GM18505 (cell line): ENCODE measurements around the gene SEMA4D.

Experiments
- ATAC-seq: cut with Tn5 transposase; IDR thresholded peaks from one replicate; pipeline ENCODE4 v1.9.1; 2021; ENCODE audit not compliant: unreplicated experiment
- POLR2A ChIP-seq: IDR thresholded peaks from 4 replicates; pipeline ENCODE4 v1.6.1; 2011; ENCODE audit warnings: borderline replicate concordance; ENCODE audit not compliant: insufficient read depth, insufficient read length; ENCODE audit errors: extremely low read depth

Gene SEMA4D

DNA sequence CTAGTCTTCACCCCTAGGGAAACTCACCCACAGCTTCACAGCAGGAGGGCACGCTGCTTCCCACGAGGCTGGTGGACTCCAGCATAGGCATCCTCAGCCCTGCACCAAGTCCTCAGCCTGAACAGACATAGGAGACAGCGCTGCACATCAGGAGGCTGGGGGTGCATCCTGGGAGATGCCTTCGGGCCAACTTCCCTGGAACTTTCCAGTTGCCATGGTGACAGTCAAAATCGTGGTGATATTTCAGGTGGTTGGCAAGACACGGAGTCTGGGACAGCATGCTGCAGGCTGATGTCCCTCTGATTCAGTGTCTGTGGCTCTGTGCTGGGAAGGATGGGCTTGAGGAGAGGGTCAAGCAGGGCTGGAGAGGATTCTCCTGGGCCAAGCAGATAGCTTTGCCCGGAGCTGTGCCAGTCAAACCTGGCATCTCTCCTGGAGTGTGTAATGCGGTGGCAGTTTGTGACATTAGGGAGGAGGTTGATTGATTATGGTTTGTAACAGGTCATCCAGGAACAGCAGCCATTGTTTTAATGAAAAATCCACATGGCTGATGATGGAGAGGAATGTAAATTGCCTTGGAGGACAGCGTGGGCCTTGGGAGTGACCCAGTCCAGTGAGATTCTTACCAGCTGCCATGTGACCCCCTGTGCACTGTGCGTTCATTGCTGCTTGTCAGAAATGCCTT, 35.6 kb upstream of the SEMA4D start:
- no peak for TF ChIP-seq POLR2A
- no peak for ATAC-seq

DNA sequence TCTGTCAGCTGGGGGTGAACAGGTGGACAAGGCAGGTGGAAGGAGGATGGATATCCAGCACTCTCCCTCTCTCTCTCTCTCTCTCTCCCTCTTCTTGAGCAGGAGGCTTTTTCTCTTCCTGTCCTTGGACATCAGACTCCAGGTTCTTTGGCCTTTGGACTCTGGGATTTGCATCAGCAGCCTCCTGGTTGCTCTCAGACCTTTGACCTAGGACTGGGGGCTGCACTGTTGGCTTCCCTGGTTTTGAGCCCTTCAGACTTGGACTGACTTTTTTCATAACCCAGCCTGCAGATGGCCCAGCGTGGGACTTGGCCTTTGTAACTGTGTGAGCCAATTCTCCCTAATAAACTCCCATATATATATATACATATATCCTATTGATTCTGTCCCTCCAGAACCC, 35.0 kb upstream of the SEMA4D start:
- ATAC-seq: no peak

GRCh38 chr9:89532478-89532877, 34.6 kb upstream of the SEMA4D start:
- ATAC-seq: no peak
- no peak for TF ChIP-seq POLR2A

More for the DNA sequence above, 35.0 kb upstream of the SEMA4D start:
- TF ChIP-seq POLR2A: no peak

GRCh38 chr9:89531766-89532165, 33.9 kb upstream of the SEMA4D start:
- no peak for TF ChIP-seq POLR2A
- ATAC-seq: no peak

DNA sequence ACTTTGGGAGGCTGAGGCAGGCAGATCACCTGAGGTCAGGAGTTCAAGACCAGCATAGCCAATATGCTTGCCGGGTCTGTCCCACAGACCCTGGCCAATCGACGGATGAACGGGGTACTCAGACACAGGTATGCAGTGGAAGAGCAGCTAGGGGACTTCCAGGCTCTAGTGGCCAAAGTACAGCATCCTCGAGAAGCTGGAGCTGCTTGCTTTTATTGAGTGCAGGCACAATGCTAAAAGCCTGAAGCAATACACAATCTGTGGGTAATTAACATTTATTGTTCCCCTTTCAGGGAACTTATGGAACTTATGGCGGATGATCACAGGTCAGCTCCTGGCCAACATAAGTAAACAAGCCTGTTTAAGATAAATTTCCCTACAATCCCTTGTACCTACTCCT, 32.8 kb upstream of the SEMA4D start:
- no peak for TF ChIP-seq POLR2A
- ATAC-seq: no peak

DNA sequence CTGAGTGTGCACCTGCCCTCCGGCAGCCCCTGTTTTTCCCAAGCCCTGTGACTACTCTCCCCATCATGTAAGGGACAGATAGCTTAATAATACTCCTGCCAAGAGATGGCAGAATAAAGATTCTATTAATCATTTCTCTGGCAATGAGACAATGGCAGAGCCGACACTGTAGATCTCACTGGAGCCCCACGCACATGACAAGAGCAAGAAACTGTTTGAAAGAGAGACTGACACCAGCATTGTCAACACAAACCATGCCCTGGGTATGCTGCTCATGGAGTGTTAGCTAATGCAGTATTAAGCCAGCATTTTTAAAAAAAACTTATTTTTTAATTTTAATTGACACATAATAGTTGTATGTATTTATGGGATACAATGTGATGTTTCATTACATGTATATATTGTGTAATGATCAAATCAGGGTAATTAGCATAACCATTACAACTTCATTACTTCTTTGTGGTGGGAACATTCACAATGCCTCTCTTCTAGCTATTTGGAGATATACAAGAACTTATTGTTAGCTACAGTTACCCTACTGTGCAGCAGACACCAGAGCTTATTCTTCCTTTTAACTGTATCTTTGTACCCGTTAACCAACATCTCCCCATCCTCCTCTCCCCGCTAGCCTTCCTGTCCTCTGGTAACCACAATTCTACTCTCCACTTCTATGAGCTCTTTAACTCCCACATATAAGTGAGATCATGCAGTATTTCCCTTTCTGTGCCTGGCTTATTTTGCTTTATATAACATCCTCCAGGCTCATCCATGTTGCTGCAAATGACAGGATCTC, 31.5 kb upstream of the SEMA4D start:
- TF ChIP-seq POLR2A: no peak
- ATAC-seq: no peak

DNA sequence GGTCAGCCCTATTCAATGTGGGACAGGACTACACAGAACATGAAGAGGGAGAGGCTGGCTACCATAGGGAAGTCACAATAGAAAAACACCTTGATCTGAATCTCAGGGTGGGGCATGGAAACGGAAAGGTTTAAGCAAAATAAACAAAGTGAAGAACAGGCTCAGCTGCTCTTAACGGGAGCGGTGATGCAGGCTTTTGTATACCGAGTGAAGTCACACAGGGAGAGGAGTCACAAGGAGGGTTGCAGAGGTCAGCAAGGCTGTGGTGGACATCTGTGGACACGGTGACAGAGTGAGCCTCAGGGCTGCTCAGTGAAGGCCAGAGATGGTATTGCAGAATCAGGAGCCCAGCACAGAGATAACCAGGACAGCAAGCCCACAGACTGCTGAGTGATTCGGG, 30.6 kb upstream of the SEMA4D start:
- no peak for TF ChIP-seq POLR2A
- no peak for ATAC-seq

GRCh38 chr9:89528131-89528530, 30.2 kb upstream of the SEMA4D start:
- ATAC-seq: no peak

DNA sequence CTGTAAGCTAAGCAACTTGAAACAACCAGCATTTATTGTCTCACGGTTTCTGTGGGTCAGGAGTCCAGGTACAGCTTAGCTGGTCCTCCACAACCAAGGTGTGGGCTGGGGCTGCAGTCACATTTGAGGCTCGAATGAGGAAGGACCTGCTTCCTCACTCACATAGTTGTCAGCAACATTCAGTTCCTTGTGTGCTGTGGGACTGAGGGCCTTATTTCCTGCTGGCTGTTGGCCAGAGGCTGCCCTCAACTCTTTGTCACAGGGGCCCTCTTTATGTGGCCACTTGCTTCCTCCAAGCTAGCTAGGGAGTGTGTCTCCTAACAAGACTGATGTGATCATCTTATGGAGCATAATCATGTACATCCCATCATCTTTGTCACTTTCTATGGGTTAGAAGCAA, 29.2 kb upstream of the SEMA4D start:
- TF ChIP-seq POLR2A: no peak
- no peak for ATAC-seq

More at GRCh38 chr9:89528131-89528530, 30.2 kb upstream of the SEMA4D start:
- no peak for TF ChIP-seq POLR2A

DNA sequence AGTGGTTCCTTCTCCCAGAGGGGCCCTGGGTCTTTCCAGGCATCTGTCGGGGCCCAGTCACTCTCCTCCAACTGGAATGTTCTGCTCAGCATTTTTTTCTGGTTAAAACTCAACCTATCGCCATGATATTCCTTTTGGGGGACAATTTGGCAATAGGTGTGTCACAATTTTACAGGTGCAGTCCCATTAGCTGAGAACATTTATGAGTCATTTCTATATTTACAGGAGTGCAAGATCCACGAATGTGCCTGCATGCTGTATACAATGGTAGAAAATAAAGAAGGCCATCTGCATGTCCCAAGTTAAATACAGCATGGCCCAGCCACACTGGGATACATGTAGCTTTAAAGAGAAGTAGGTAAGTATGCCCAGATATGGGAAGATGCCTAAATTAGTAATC, 28.8 kb upstream of the SEMA4D start:
- no peak for ATAC-seq
- TF ChIP-seq POLR2A: no peak

- no peak for TF ChIP-seq POLR2A
- no peak for ATAC-seq
Observed at GRCh38 chr9:89525446-89526374, 27.8 kb upstream of the SEMA4D start.

- no peak for TF ChIP-seq POLR2A
- no peak for ATAC-seq
Observed at GRCh38 chr9:89524963-89525362, 27.1 kb upstream of the SEMA4D start.

DNA sequence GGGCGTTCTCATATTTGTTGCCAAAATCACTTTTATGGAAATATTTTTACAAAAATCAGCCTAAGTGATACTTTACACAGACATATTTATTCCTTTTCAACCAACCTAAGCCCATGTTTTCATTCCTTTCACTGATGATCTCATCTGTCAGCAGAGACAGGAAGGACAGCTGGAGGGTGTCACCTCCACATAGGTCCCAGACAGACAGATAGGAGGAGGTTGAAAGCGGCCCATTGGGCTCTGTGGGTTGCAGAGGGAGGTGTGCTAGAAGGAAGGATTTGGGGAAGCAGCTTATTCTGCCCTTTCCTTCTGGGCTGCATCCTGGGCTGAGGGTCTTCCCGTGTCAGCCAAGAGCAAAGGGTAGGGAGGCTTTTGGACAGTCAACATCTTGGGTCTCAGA, 26.0 kb upstream of the SEMA4D start:
- no peak for ATAC-seq
- no peak for TF ChIP-seq POLR2A
